Transverse colon (tissue), 4 donors: ENCODE data around the gene ZNF544.

Source experiments
- CTCF ChIP-seq, 5 experiments: fragments of 200-600 bp in 3 of 5; fragments of 450-650 bp in 2 of 5; sonication (generic) in 3 of 5; IDR thresholded peaks; 1 replicate in 2 of 5; 2 replicates in 3 of 5; pipeline ENCODE4 v1.5.1; 2016 to 2017; ENCODE audit warnings: antibody characterized with exemption in 5 of 5, inconsistent platforms in 3 of 5, mild to moderate bottlenecking in 2 of 5, moderate library complexity in 1 of 5
- EP300 ChIP-seq: sonication (generic); formaldehyde crosslinking; IDR thresholded peaks from one replicate; pipeline ENCODE4 v1.6.1; 2017; ENCODE audit warnings: antibody characterized with exemption, low read depth
- POLR2A ChIP-seq: fragments of 450-650 bp; IDR thresholded peaks from one replicate; pipeline ENCODE4 v1.6.1; 2016; ENCODE audit warnings: antibody characterized with exemption, mild to moderate bottlenecking, moderate library complexity
- POLR2AphosphoS5 ChIP-seq, 3 donors: sonication (generic); formaldehyde crosslinking; IDR thresholded peaks; one replicate each; pipeline ENCODE4 v1.6.1; 2016; ENCODE audit warnings: antibody characterized with exemption in 3 of 3

GRCh38 chr19:58217607-58218391 lies 10.9 kb upstream of the ZNF544 start:
- TF ChIP-seq CTCF (IDR thresholded peaks at IDR 0.05) (no peak), POLR2A (no peak), EP300 (no peak), POLR2AphosphoS5 (IDR thresholded peaks at IDR 0.05) (no peak)
